NCI-H1436 (cell line): ENCODE results near the gene SF3B6.
A peak's percentile ranks its signal among the peaks of the same experiment; 100 is the strongest.
"Not testable (repeated sequence)": the region's sequence is repeated elsewhere in the genome, so short reads cannot be mapped to it uniquely, and the experiment has no call there.

Source experiments
- DNase-seq: peaks from one replicate; lab custom pipeline; 2025; lab: John Stamatoyannopoulos, UW

The SF3B6 gene

GRCh38 chr2:24075915-24076848, at the start of gene SF3B6:
TSS of gene SF3B6 (minus strand) at chr2:24076326. CDS start at chr2:24076229, 97 bp downstream.
- peak; percentile 100 for DNase-seq

GRCh38 chr2:24123922-24124580, 47.9 kb upstream of the SF3B6 start:
- peak; percentile 30 for DNase-seq

GRCh38 chr2:24123195-24123921, 47.2 kb upstream of the SF3B6 start, which contains the start of the genes FAM228B and PFN4:
TSS of gene FAM228B (plus strand) at chr2:24123469. CDS start at chr2:24124362, 893 bp downstream.
TSS of gene PFN4 (minus strand) at chr2:24123334. CDS start at chr2:24122535, 799 bp downstream.
- peak; percentile 81 for DNase-seq

- peak; percentile 40 for DNase-seq
Measured at GRCh38 chr2:24122366-24123194, 46.5 kb upstream of the SF3B6 start.

- DNase-seq, result no peak
Measured at GRCh38 chr2:24121469-24121868, 45.3 kb upstream of the SF3B6 start.

- no peak for DNase-seq
Measured at GRCh38 chr2:24121066-24121465, 44.9 kb upstream of the SF3B6 start.

- DNase-seq, result peak; percentile 46
Measured at GRCh38 chr2:24117902-24118301, 41.8 kb upstream of the SF3B6 start.

GRCh38 chr2:24115057-24115456, 38.9 kb upstream of the SF3B6 start:
- no peak for DNase-seq

GRCh38 chr2:24111407-24111901, 35.3 kb upstream of the SF3B6 start:
- DNase-seq, result no peak

- DNase-seq, result no peak
Measured at GRCh38 chr2:24110660-24111303, 34.7 kb upstream of the SF3B6 start.

GRCh38 chr2:24109431-24109830, 33.3 kb upstream of the SF3B6 start:
- DNase-seq, result not testable (repeated sequence)

GRCh38 chr2:24107336-24107735, 31.2 kb upstream of the SF3B6 start:
- no peak for DNase-seq

- DNase-seq, result no peak
Measured at GRCh38 chr2:24106786-24107185, 30.7 kb upstream of the SF3B6 start.

GRCh38 chr2:24105816-24106215, 29.7 kb upstream of the SF3B6 start:
- DNase-seq, result no peak

GRCh38 chr2:24104906-24105305, 28.8 kb upstream of the SF3B6 start:
- DNase-seq, result no peak

GRCh38 chr2:24104110-24104650, 28.1 kb upstream of the SF3B6 start:
- DNase-seq, result no peak

GRCh38 chr2:24102677-24103076, 26.6 kb upstream of the SF3B6 start:
- DNase-seq, result no peak

GRCh38 chr2:24101992-24102391, 25.9 kb upstream of the SF3B6 start:
- DNase-seq, result no peak

- not testable (repeated sequence) for DNase-seq
Measured at GRCh38 chr2:24100732-24101131, 24.6 kb upstream of the SF3B6 start.

GRCh38 chr2:24095171-24095677, 19.1 kb upstream of the SF3B6 start:
- not testable (repeated sequence) for DNase-seq
